HG03575 (cell line): ENCODE measurements around the gene KRT78.
"Not testable (repeated sequence)": the region's sequence is repeated elsewhere in the genome, so short reads cannot be mapped to it uniquely, and the experiment has no call there.

Source experiments
- ATAC-seq: cut with Tn5 transposase; IDR thresholded peaks from one replicate; pipeline ENCODE4 v1.9.1; 2021; ENCODE audit not compliant: unreplicated experiment, insufficient number of reproducible peaks, low FRiP score; ENCODE audit errors: extremely low read depth

KRT78 gene

GRCh38 chr12:52873513-52873831 lies 24.7 kb upstream of the KRT78 start:
- no peak for ATAC-seq

- ATAC-seq: no peak
These were observed 24.0 kb upstream of the KRT78 start for GRCh38 chr12:52872644-52873389.

- ATAC-seq: no peak
These were observed 22.7 kb upstream of the KRT78 start for GRCh38 chr12:52871291-52872039.

- ATAC-seq: no peak
These were observed 21.8 kb upstream of the KRT78 start for GRCh38 chr12:52870361-52871290.

GRCh38 chr12:52867642-52868041 lies 18.8 kb upstream of the KRT78 start:
- no peak for ATAC-seq

- ATAC-seq: no peak
These were observed 18.4 kb upstream of the KRT78 start for GRCh38 chr12:52867152-52867551.

- no peak for ATAC-seq
These were observed 16.5 kb upstream of the KRT78 start for GRCh38 chr12:52865090-52865944.

- ATAC-seq: no peak
These were observed 13.2 kb upstream of the KRT78 start for GRCh38 chr12:52862023-52862422.

- ATAC-seq: no peak
These were observed 12.7 kb upstream of the KRT78 start for GRCh38 chr12:52861511-52861910.

- ATAC-seq: no peak
These were observed 11.5 kb upstream of the KRT78 start for GRCh38 chr12:52860102-52860823.

- no peak for ATAC-seq
These were observed 8.7 kb upstream of the KRT78 start for GRCh38 chr12:52857500-52857899.

- no peak for ATAC-seq
These were observed 8.0 kb upstream of the KRT78 start for GRCh38 chr12:52856787-52857186.

GRCh38 chr12:52856077-52856476 lies 7.3 kb upstream of the KRT78 start:
- not testable (repeated sequence) for ATAC-seq

GRCh38 chr12:52851787-52852186 lies 3.0 kb upstream of the KRT78 start:
- no peak for ATAC-seq

- ATAC-seq: no peak
These were observed 1.9 kb upstream of the KRT78 start for GRCh38 chr12:52850681-52851080.

GRCh38 chr12:52849511-52849910 lies 717 bp upstream of the KRT78 start:
- no peak for ATAC-seq

GRCh38 chr12:52847335-52848102 lies 1.3 kb downstream of the KRT78 start:
- ATAC-seq: no peak
